Epithelial cell of prostate (primary cell): ENCODE measurements around the gene IMMP2L.

Experiments
- DNase-seq: peaks from one replicate; pipeline ENCODE4 v3.0.0-alpha.2; 2011; ENCODE audit warnings: low read depth, low spot score
- H3K27ac ChIP-seq: fragments of 450-650 bp; 2 replicates; pipeline ENCODE4 v1.5.1; 2017; ENCODE audit warnings: mild to moderate bottlenecking

The IMMP2L gene

DNA sequence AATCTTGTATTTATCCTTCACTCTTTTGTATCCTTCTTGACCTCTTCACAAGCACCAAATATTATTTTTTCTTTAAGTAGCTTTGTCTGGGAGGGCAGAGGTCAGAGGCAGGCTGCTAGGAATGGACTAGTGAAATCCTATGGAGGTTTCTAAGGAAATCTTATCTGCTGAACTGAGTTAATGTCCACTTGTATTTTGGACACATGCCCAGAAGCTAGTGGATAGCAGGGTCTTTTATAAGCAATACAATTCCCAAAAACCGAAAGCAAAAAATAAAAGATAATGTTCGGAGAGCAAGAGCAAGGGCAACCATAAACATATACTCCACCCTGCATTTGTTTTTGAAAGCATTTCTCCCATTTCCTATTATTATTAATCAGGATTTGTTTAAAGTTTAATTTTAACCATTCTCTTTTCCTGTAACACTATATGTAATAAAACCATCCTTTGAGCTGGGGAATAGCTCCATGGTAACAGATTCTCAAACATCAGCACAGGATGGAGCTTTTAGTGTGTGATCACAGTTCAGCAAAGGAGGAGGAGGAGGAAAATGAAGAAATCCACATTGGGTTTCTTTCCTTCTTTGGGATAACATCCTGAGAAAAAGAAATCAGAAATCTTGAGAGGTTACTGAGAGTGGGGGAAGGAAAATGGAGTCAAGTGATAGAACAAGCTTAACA, 799.6 kb downstream of the IMMP2L start:
- no peak overlapping the region for H3K27ac ChIP-seq
- DNase-seq = no peak

DNA sequence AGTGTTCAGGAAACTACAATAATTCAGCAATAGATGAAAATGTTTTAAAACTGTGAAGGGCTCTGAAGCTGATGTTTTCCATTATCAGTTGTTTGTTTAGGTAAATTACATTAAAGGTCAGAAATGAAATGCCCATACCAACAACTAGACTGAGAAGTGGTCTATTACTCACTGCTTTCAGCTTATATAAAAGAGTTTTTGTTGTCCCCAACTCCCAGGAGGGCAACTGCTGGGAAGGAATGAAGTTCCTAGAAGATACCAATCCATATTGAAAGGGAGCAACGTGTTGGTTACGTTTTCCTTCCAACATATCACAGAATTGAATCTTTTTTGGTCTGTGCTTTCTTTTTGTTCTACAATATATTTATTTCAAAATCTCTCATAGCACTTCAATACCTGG, 802.0 kb downstream of the IMMP2L start:
- no peak for DNase-seq
- no peak overlapping the region for H3K27ac ChIP-seq

DNA sequence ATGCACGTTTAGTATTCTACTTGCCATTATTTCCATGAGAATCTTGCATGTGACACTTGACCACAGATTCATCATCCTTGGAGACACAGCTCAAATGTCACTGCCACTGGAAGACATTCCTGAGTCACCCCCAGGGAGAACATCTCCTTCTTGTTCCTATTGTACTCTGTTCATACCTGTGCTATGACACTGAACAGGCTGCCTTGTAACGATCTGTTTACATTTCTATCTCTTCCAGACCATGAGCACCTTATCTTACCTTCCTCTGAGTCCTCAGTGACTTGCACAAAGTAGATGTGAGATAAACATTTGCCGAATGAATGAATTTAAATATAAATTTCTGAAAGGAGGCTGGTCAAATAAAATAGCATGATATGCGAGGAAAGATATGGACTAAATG, 803.2 kb downstream of the IMMP2L start:
- H3K27ac ChIP-seq = no peak overlapping the region
- DNase-seq = no peak

DNA sequence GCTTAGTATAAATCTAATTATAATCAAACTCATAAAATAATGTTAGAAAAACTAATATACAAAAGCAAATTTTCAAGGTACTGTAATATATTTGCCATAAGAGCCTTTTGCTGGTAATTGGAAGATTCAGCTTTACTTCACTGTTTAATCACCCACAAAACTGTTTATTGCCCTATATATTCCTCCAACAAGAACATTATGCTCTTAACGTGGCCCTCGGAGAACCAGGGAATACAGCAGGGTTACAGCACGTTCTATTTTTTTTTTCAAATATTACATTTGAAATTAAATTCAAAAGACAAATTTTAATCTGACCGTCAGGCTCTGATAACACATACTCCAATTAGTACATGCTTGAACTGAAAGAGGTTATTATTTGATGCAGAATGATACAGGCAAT, 807.6 kb downstream of the IMMP2L start:
- no peak for DNase-seq
- H3K27ac ChIP-seq = no peak overlapping the region

GRCh38 chr7:110750931-110751605, 811.2 kb downstream of the IMMP2L start:
- no peak overlapping the region for H3K27ac ChIP-seq
- no peak for DNase-seq

- DNase-seq = no peak
- no peak overlapping the region for H3K27ac ChIP-seq
Observed at GRCh38 chr7:110733221-110733620, 829.1 kb downstream of the IMMP2L start.

GRCh38 chr7:110724811-110725210, 837.5 kb downstream of the IMMP2L start:
- DNase-seq = no peak
- H3K27ac ChIP-seq = no peak overlapping the region

DNA sequence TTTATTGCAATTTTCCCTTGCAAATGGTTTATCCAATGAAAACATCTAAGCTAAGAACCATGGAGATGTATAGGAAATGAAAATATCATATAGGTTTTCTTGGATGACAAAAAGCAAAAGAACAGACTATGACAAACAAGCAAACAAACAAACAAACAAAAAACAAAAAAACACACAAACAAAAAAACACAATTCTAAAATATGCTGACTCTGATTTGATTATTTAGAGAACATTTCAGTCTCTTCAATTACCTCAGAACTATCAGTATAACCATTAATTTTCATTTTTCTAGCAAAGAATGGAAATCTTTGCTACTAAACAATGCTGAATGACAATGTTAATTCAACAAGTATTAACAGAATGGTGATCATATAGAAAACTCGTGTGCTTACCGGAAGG, 840.9 kb downstream of the IMMP2L start:
- H3K27ac ChIP-seq = no peak overlapping the region
- DNase-seq = no peak

GRCh38 chr7:110720626-110721025, 841.7 kb downstream of the IMMP2L start:
- DNase-seq = no peak
- H3K27ac ChIP-seq = no peak overlapping the region

DNA sequence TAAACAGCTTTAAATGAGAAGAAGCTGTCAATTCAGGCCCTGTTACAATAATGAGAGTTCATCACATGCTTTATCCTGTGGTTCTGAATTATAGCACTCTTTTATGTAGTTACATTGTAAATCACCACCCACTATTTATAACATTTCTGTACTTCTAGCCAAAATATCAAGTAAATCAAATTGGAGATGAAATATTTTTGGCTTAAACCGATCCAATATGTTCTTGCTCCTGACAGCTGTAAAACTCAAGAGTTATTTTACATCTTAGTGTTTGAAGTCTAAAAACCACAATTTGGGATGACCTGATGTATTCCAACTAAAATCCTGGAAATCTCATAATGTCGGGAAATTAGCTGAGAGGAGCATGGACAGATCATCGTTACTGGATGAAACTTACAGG, 842.6 kb downstream of the IMMP2L start:
- no peak for DNase-seq
- no peak overlapping the region for H3K27ac ChIP-seq

DNA sequence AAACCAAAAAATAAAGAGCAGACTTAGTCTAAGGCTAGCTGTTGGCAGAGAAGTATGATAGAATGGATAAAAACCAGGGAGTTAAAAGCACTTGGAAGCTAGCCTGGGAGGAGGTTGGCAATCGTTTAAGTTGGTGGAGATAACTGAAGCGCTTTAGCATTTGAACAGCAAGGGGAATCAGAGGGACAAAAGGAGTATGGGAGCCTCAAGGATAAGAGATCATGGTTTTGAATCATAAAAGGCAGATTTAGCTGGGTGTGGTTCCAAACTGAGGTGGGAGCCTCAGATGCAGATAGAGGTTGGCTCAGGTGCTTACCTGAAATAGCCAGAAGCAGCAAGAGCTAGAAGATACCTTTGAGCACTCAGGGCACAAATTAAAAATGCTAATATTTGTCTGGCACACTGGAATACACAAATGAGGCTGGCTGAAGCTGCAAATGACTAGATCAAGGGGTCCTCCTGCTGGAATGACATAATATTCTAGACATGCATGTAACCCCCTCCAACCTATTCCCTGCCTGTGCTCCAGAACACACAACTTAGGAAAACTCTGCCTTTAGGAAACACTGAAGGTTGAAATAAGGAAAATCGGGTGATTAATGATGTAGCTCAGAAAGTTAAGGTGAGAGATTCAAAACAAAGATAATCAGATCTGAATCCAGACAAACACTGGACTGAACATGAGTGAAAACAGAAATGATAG, 843.6 kb downstream of the IMMP2L start:
- no peak overlapping the region for H3K27ac ChIP-seq
- no peak for DNase-seq

DNA sequence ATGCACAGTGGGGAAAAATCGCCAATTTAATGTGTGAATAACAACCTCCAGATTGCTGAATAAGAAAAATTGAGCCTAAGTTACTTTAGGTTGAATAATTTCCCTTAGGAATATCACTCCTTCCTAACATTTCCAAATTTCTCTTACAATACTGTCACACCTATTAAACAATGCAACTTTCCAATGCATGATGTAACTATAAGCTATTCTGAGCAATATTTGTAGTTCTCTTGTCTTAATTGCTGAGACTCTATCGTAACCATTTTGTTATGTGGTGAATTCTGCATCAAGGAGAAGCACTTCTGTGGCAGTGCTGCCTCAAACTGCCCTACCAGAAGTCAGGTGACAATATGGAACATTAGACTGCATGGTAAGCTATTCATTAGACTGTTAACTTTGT, 858.1 kb downstream of the IMMP2L start:
- no peak overlapping the region for H3K27ac ChIP-seq
- DNase-seq = no peak

DNA sequence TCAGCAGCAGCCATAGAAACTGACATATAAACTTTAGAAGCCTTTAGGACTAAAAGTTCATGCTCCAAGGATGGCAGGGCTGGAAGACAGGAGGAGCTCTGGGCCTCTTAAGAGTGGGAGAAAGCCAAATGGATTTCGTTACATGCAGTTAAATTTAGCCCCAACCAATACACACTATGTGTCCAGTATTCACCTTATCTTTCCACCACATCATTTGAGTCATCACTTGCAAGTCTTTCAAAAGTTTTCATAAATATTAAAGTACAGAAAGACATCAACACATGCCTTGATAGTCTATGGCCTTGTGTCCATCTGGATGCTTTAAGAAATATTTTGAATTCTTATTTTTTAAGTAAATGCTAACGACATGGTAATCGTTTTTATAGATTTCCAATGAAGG, 863.7 kb downstream of the IMMP2L start:
- no peak overlapping the region for H3K27ac ChIP-seq
- DNase-seq = no peak

DNA sequence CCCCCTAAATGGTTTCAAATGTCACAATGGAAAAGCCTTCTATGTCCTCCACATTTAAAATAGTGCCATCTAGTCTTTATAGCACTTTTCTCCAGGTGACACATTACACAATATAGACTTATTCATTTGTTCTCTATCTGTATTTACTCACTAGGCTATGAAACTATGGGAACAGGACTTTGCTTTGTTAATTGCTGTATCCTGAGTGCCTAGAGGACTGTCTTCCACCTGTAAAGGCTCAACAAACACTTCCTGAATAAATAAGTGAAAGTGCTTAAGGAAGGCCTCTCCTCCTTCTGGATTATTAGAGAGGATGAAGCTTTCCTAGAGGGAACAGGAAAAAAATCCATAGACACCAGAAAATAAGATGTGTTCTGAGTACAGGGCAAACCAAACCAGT, 868.9 kb downstream of the IMMP2L start:
- H3K27ac ChIP-seq = no peak overlapping the region
- no peak for DNase-seq

DNA sequence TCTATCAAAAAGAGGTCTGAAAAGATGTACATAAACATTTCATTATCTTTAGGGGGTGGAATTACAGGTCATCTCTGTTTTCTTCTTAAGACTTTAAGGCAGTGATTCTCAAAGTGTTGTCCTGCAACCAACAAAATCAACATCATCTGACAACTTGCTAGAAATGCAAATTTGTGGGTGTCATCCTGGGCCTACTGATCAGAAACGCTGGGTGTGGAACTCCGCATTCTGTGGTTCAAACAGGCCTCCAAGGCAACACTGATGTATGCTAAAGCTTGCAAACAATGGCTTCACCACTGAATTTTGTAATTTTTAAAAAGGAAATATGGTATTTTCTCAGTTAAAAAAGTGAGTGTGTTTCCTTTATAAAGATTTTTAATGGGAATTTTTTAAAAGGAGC, 873.4 kb downstream of the IMMP2L start:
- DNase-seq = no peak
- no peak overlapping the region for H3K27ac ChIP-seq

DNA sequence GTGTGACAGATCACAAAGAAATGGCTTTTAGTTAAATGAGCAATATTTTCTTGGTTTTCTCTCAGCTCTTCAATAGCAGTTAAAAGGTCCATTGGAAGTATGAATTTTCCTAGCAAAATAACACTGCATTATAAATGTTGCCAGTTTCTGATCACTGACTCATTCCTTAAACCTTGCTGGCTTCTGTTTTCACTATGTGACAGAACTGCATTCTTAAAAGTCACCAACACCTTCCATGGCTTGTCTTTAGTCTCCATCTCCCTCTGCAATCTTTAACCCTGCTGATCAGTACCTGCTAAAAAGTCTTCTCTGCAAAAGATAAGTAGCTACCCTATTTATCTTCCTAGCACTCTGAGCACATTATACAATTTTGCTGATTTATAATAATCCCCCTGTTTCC, 876.4 kb downstream of the IMMP2L start:
- no peak for DNase-seq

GRCh38 chr7:110681941-110682340, 880.4 kb downstream of the IMMP2L start:
- DNase-seq = no peak
- H3K27ac ChIP-seq = no peak overlapping the region

More for the DNA sequence above, 876.4 kb downstream of the IMMP2L start:
- no peak overlapping the region for H3K27ac ChIP-seq

GRCh38 chr7:110677405-110677804, 884.9 kb downstream of the IMMP2L start:
- DNase-seq = no peak
- H3K27ac ChIP-seq = no peak overlapping the region

- H3K27ac ChIP-seq = no peak overlapping the region
- DNase-seq = no peak
Observed at GRCh38 chr7:110676785-110677184, 885.5 kb downstream of the IMMP2L start.

GRCh38 chr7:110675383-110676103, 886.7 kb downstream of the IMMP2L start:
- H3K27ac ChIP-seq = no peak overlapping the region
- DNase-seq = no peak

DNA sequence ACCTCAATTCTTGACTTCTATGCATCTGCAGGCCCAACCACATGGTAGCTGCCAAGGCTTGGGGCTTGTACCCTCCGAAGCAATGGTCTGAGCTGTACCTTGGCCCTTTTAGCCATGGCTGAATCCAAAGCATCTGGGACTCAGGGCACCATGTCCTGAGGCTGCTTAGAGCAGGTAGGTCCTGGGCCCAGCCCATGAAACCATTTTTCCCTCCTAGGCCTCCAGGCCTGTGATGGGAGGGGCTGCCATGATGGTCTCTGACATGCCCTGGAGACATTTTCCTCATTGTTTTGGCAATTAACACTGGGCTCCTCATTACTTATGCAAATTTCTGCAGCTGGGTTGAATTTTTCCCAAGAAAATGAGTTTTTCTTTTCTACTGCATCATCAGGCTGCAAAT, 889.1 kb downstream of the IMMP2L start:
- H3K27ac ChIP-seq = no peak overlapping the region
- no peak for DNase-seq
